Measurements from ENCODE around the gene USP6NL.

Gene USP6NL

GRCh38 chr10:11594589-11595394 lies 16.7 kb downstream of the USP6NL start:
- DNase-seq, result no peak
- TF ChIP-seq GATA1 (IDR thresholded peaks at IDR 0.05; ENCODE audit: low read depth, low read length), result no peak
- no peak for TF ChIP-seq POLR2A (IDR thresholded peaks at IDR 0.05; ENCODE audit: low read length)

GRCh38 chr10:11593612-11594011 lies 17.8 kb downstream of the USP6NL start:
- no peak for TF ChIP-seq GATA1 (IDR thresholded peaks at IDR 0.05; ENCODE audit: low read depth, low read length)
- no peak for TF ChIP-seq POLR2A (IDR thresholded peaks at IDR 0.05; ENCODE audit: low read length)
- peak; percentile 47 to 58 for DNase-seq

GRCh38 chr10:11589738-11590137 lies 21.7 kb downstream of the USP6NL start:
- TF ChIP-seq GATA1 (IDR thresholded peaks at IDR 0.05; ENCODE audit: low read depth, low read length), result no peak
- no peak for TF ChIP-seq POLR2A (IDR thresholded peaks at IDR 0.05; ENCODE audit: low read length)
- no peak for DNase-seq

GRCh38 chr10:11588873-11589574 lies 22.4 kb downstream of the USP6NL start:
- TF ChIP-seq POLR2A (IDR thresholded peaks at IDR 0.05; ENCODE audit: low read length) (no peak), GATA1 (IDR thresholded peaks at IDR 0.05; ENCODE audit: low read depth, low read length) (no peak)
- DNase-seq, result peak; percentile 48 to 76

GRCh38 chr10:11587722-11588259 lies 23.7 kb downstream of the USP6NL start:
- no peak for TF ChIP-seq GATA1 (IDR thresholded peaks at IDR 0.05; ENCODE audit: low read depth, low read length)
- no peak for TF ChIP-seq POLR2A (IDR thresholded peaks at IDR 0.05; ENCODE audit: low read length)
- no peak for DNase-seq

GRCh38 chr10:11586170-11586569 lies 25.3 kb downstream of the USP6NL start:
- TF ChIP-seq POLR2A (IDR thresholded peaks at IDR 0.05; ENCODE audit: low read length), result no peak
- no peak for TF ChIP-seq GATA1 (IDR thresholded peaks at IDR 0.05; ENCODE audit: low read depth, low read length)
- no peak for DNase-seq

GRCh38 chr10:11581213-11581612 lies 30.2 kb downstream of the USP6NL start:
- TF ChIP-seq POLR2A (IDR thresholded peaks at IDR 0.05; ENCODE audit: low read length) (no peak), GATA1 (IDR thresholded peaks at IDR 0.05; ENCODE audit: low read depth, low read length) (no peak)
- DNase-seq, result no peak

- TF ChIP-seq POLR2A (IDR thresholded peaks at IDR 0.05; ENCODE audit: low read length), result no peak
- TF ChIP-seq GATA1 (IDR thresholded peaks at IDR 0.05; ENCODE audit: low read depth, low read length), result no peak
- no peak for DNase-seq
Observed at GRCh38 chr10:11579885-11580284, 31.6 kb downstream of the USP6NL start.

- DNase-seq, result no peak
- no peak for TF ChIP-seq POLR2A (IDR thresholded peaks at IDR 0.05; ENCODE audit: low read length)
- no peak for TF ChIP-seq GATA1 (IDR thresholded peaks at IDR 0.05; ENCODE audit: low read depth, low read length)
Observed at GRCh38 chr10:11578802-11579255, 32.6 kb downstream of the USP6NL start.

- TF ChIP-seq POLR2A (IDR thresholded peaks at IDR 0.05; ENCODE audit: low read length) (no peak), GATA1 (IDR thresholded peaks at IDR 0.05; ENCODE audit: low read depth, low read length) (no peak)
- DNase-seq, result no peak
Observed at GRCh38 chr10:11576092-11576809, 35.2 kb downstream of the USP6NL start.

GRCh38 chr10:11573497-11573896 lies 38.0 kb downstream of the USP6NL start:
- TF ChIP-seq POLR2A (IDR thresholded peaks at IDR 0.05; ENCODE audit: low read length), result no peak
- TF ChIP-seq GATA1 (IDR thresholded peaks at IDR 0.05; ENCODE audit: low read depth, low read length), result no peak
- DNase-seq, result no peak

- no peak for TF ChIP-seq GATA1 (IDR thresholded peaks at IDR 0.05; ENCODE audit: low read depth, low read length)
- no peak for TF ChIP-seq POLR2A (IDR thresholded peaks at IDR 0.05; ENCODE audit: low read length)
- no peak for DNase-seq
Observed at GRCh38 chr10:11570751-11571150, 40.7 kb downstream of the USP6NL start.

GRCh38 chr10:11569471-11569870 lies 42.0 kb downstream of the USP6NL start:
- DNase-seq, result no peak
- TF ChIP-seq GATA1 (IDR thresholded peaks at IDR 0.05; ENCODE audit: low read depth, low read length), result no peak
- TF ChIP-seq POLR2A (IDR thresholded peaks at IDR 0.05; ENCODE audit: low read length), result no peak

GRCh38 chr10:11568578-11568977 lies 42.9 kb downstream of the USP6NL start:
- TF ChIP-seq POLR2A (IDR thresholded peaks at IDR 0.05; ENCODE audit: low read length) (no peak), GATA1 (IDR thresholded peaks at IDR 0.05; ENCODE audit: low read depth, low read length) (no peak)
- no peak for DNase-seq

Measured in erythroblast (primary cell).